Stimulated activated naive B cell treated with anti-CD40 and anti-IgM and Interleukin-4, amounts not matched to agents 10 μg/mL and 1 μg/mL and 100 μg/mL, for 72 hours (primary cell): ENCODE data around the gene COL7A1.
"Not testable (repeated sequence)": the region's sequence is repeated elsewhere in the genome, so short reads cannot be mapped to it uniquely, and the experiment has no call there.

ENCODE experiments used
- ATAC-seq, 2 donors: fragments of 150-1000 bp; cut with Tn5 transposase; replicated peaks; 2 replicates each; pipeline ENCODE4 v1.10.0; 2021; ENCODE audit warnings: moderate library complexity in 1 of 2
- DNase-seq: peaks from one replicate; pipeline ENCODE4 v3.0.0; 2021
- H3K27ac Mint-ChIP-seq: one replicate; pipeline ENCODE4 v1.8.0; 2022; ENCODE audit warnings: mild to moderate bottlenecking, mixed read lengths
- H3K27me3 Mint-ChIP-seq, 2 donors: one replicate each; pipeline ENCODE4 v1.8.0; 2022; ENCODE audit warnings: mixed read lengths in 2 of 2
- H3K36me3 Mint-ChIP-seq, 2 donors: one replicate each; pipeline ENCODE4 v1.8.0; 2022; ENCODE audit warnings: mixed read lengths in 2 of 2, mild to moderate bottlenecking in 1 of 2
- H3K4me1 Mint-ChIP-seq, 2 donors: one replicate each; pipeline ENCODE4 v1.8.0; 2022; ENCODE audit warnings: mixed read lengths in 2 of 2, mild to moderate bottlenecking in 1 of 2
- H3K4me3 Mint-ChIP-seq, 2 donors: one replicate each; pipeline ENCODE4 v1.8.0; 2022; ENCODE audit warnings: mild to moderate bottlenecking in 2 of 2, mixed read lengths in 2 of 2, moderate library complexity in 1 of 2
- H3K9me3 Mint-ChIP-seq, 2 donors: one replicate each; pipeline ENCODE4 v1.8.0; 2022; ENCODE audit warnings: mixed read lengths in 2 of 2, mild to moderate bottlenecking in 1 of 2

COL7A1 gene

GRCh38 chr3:48536785-48537184, 58.3 kb downstream of the COL7A1 start:
- Mint-ChIP-seq H3K4me1 (no peaks in the 10 kb centered on the region), H3K4me3 (no peak overlapping the region), H3K36me3 (peaks cover 0 to 16% of the 10 kb centered on the region in 2 donors), H3K9me3 (no peaks in the 10 kb centered on the region), H3K27me3 (peaks cover 0 to 3% of the 10 kb centered on the region in 2 donors), H3K27ac (no peak overlapping the region)
- DNase-seq (no peak), ATAC-seq (no peak)

GRCh38 chr3:48536116-48536515, 59.0 kb downstream of the COL7A1 start:
- Mint-ChIP-seq H3K4me3 (no peak overlapping the region), H3K9me3 (no peaks in the 10 kb centered on the region), H3K36me3 (peaks cover 2 to 16% of the 10 kb centered on the region in 2 donors), H3K27ac (no peak overlapping the region), H3K4me1 (no peaks in the 10 kb centered on the region), H3K27me3 (no peaks in the 10 kb centered on the region)
- peak in 1 of 2 donors; percentile 12 for ATAC-seq
- DNase-seq = no peak

- Mint-ChIP-seq H3K27ac (no peak overlapping the region), H3K36me3 (peaks cover 2 to 16% of the 10 kb centered on the region in 2 donors), H3K27me3 (no peaks in the 10 kb centered on the region), H3K4me3 (no peak overlapping the region), H3K9me3 (no peaks in the 10 kb centered on the region), H3K4me1 (no peaks in the 10 kb centered on the region)
- DNase-seq (no peak), ATAC-seq (no peak)
Observed at GRCh38 chr3:48535578-48535977, 59.6 kb downstream of the COL7A1 start.

- DNase-seq = no peak
- Mint-ChIP-seq H3K4me1 (no peaks in the 10 kb centered on the region), H3K9me3 (no peaks in the 10 kb centered on the region), H3K27me3 (no peaks in the 10 kb centered on the region), H3K36me3 (peaks cover 2 to 16% of the 10 kb centered on the region in 2 donors), H3K27ac (no peak overlapping the region), H3K4me3 (no peak overlapping the region)
- no peak for ATAC-seq
Observed at GRCh38 chr3:48532977-48533337, 62.2 kb downstream of the COL7A1 start.

GRCh38 chr3:48532271-48532976, 62.7 kb downstream of the COL7A1 start:
- H3K27ac Mint-ChIP-seq = no peak overlapping the region
- H3K9me3 Mint-ChIP-seq = no peaks in the 10 kb centered on the region
- no peaks in the 10 kb centered on the region for H3K4me1 Mint-ChIP-seq
- H3K36me3 Mint-ChIP-seq = peaks cover 2 to 18% of the 10 kb centered on the region in 2 donors
- DNase-seq = no peak
- no peak overlapping the region for H3K4me3 Mint-ChIP-seq
- no peak for ATAC-seq
- no peaks in the 10 kb centered on the region for H3K27me3 Mint-ChIP-seq

GRCh38 chr3:48530701-48531100, 64.4 kb downstream of the COL7A1 start:
- DNase-seq, H3K4me3 Mint-ChIP-seq, ATAC-seq, H3K27me3 Mint-ChIP-seq, H3K9me3 Mint-ChIP-seq, H3K27ac Mint-ChIP-seq, H3K4me1 Mint-ChIP-seq: not testable (repeated sequence)
- peaks cover 4 to 12% of the 10 kb centered on the region in 2 donors for H3K36me3 Mint-ChIP-seq

- ATAC-seq (no peak), DNase-seq (no peak)
- H3K4me1 Mint-ChIP-seq = no peaks in the 10 kb centered on the region
- H3K27ac Mint-ChIP-seq = no peak overlapping the region
- no peaks in the 10 kb centered on the region for H3K9me3 Mint-ChIP-seq
- no peaks in the 10 kb centered on the region for H3K27me3 Mint-ChIP-seq
- no peak overlapping the region for H3K4me3 Mint-ChIP-seq
- peaks cover 4 to 7% of the 10 kb centered on the region in 2 donors for H3K36me3 Mint-ChIP-seq
Observed at GRCh38 chr3:48528754-48529153, 66.4 kb downstream of the COL7A1 start.

GRCh38 chr3:48528048-48528447, 67.1 kb downstream of the COL7A1 start:
- Mint-ChIP-seq H3K9me3 (no peaks in the 10 kb centered on the region), H3K36me3 (peaks cover 4 to 7% of the 10 kb centered on the region in 2 donors), H3K27ac (no peak overlapping the region), H3K27me3 (no peaks in the 10 kb centered on the region), H3K4me1 (no peaks in the 10 kb centered on the region), H3K4me3 (no peak overlapping the region)
- DNase-seq (no peak), ATAC-seq (no peak)

GRCh38 chr3:48524970-48525369, 70.2 kb downstream of the COL7A1 start:
- H3K4me3 Mint-ChIP-seq = no peak overlapping the region
- H3K9me3 Mint-ChIP-seq = no peaks in the 10 kb centered on the region
- H3K4me1 Mint-ChIP-seq = peaks cover 0 to 2% of the 10 kb centered on the region in 2 donors
- H3K36me3 Mint-ChIP-seq = peaks cover 2 to 7% of the 10 kb centered on the region in 2 donors
- DNase-seq (no peak), ATAC-seq (no peak)
- no peaks in the 10 kb centered on the region for H3K27me3 Mint-ChIP-seq
- no peak overlapping the region for H3K27ac Mint-ChIP-seq

GRCh38 chr3:48521635-48522034, 73.5 kb downstream of the COL7A1 start:
- Mint-ChIP-seq H3K4me3 (no peak overlapping the region), H3K27me3 (peaks cover 4 to 6% of the 10 kb centered on the region in 2 donors), H3K27ac (no peak overlapping the region), H3K9me3 (no peaks in the 10 kb centered on the region), H3K4me1 (peaks cover 0 to 2% of the 10 kb centered on the region in 2 donors), H3K36me3 (peaks cover 0 to 3% of the 10 kb centered on the region in 2 donors)
- ATAC-seq (no peak), DNase-seq (no peak)

- Mint-ChIP-seq H3K4me3 (no peak overlapping the region), H3K27ac (no peak overlapping the region)
Observed at GRCh38 chr3:48519277-48519643, 75.9 kb downstream of the COL7A1 start.

GRCh38 chr3:48518638-48519276, 76.4 kb downstream of the COL7A1 start:
- no peak for ATAC-seq
- no peak overlapping the region for H3K27ac Mint-ChIP-seq

More at GRCh38 chr3:48519277-48519643, 75.9 kb downstream of the COL7A1 start:
- no peak for DNase-seq
- H3K9me3 Mint-ChIP-seq = no peaks in the 10 kb centered on the region
- H3K4me1 Mint-ChIP-seq = peaks cover 5 to 12% of the 10 kb centered on the region in 2 donors
- H3K27me3 Mint-ChIP-seq = peaks cover 4 to 6% of the 10 kb centered on the region in 2 donors
- no peak for ATAC-seq
- no peaks in the 10 kb centered on the region for H3K36me3 Mint-ChIP-seq

GRCh38 chr3:48518069-48518468, 77.1 kb downstream of the COL7A1 start:
- peaks cover 5 to 13% of the 10 kb centered on the region in 2 donors for H3K4me1 Mint-ChIP-seq
- peaks cover 4 to 6% of the 10 kb centered on the region in 2 donors for H3K27me3 Mint-ChIP-seq
- no peak overlapping the region for H3K4me3 Mint-ChIP-seq
- DNase-seq = no peak
- no peak overlapping the region for H3K27ac Mint-ChIP-seq
- ATAC-seq = no peak
- H3K36me3 Mint-ChIP-seq = no peaks in the 10 kb centered on the region
- H3K9me3 Mint-ChIP-seq = no peaks in the 10 kb centered on the region

More at GRCh38 chr3:48518638-48519276, 76.4 kb downstream of the COL7A1 start:
- H3K4me3 Mint-ChIP-seq = no peak overlapping the region
- no peaks in the 10 kb centered on the region for H3K36me3 Mint-ChIP-seq
- H3K9me3 Mint-ChIP-seq = no peaks in the 10 kb centered on the region
- peaks cover 4 to 6% of the 10 kb centered on the region in 2 donors for H3K27me3 Mint-ChIP-seq
- peaks cover 5 to 13% of the 10 kb centered on the region in 2 donors for H3K4me1 Mint-ChIP-seq
- no peak for DNase-seq

GRCh38 chr3:48516571-48516970, 78.6 kb downstream of the COL7A1 start:
- Mint-ChIP-seq H3K9me3 (no peaks in the 10 kb centered on the region), H3K27ac (no peak overlapping the region), H3K4me3 (no peak overlapping the region), H3K27me3 (peaks cover 4 to 6% of the 10 kb centered on the region in 2 donors), H3K4me1 (peaks cover 3 to 13% of the 10 kb centered on the region in 2 donors), H3K36me3 (no peaks in the 10 kb centered on the region)
- ATAC-seq (no peak), DNase-seq (no peak)
